HepG2 (cell line): ENCODE results near the gene MSI2. TPM values are rescaled to one million over a fixed set of nuclear protein-coding genes. Genes with fewer than 3 reads are reported as not detected.

Experiments
- E2F2 ChIP-seq: sonication (generic); formaldehyde crosslinking; IDR thresholded peaks from 2 replicates; pipeline ENCODE4 v1.4.0; 2020; ENCODE audit warnings: missing genetic modification reagents, borderline replicate concordance
- EP300 ChIP-seq, 3 experiments: sonication (generic) in 1 of 3; formaldehyde crosslinking in 1 of 3; IDR thresholded peaks; 2 replicates each; pipeline versions ENCODE4 v1.5.1 to v1.6.1; 2011 to 2020; ENCODE audit warnings: low read depth in 2 of 3, low read length in 2 of 3, borderline replicate concordance in 1 of 3, improper control_type of control experiment in 1 of 3, mild to moderate bottlenecking in 1 of 3, missing genetic modification reagents in 1 of 3, moderate library complexity in 1 of 3
- HHEX ChIP-seq: IDR thresholded peaks from 2 replicates; pipeline ENCODE4 v1.6.1; 2016; ENCODE audit warnings: control low read depth
- HNRNPUL1 ChIP-seq: fragments of 200-400 bp; formaldehyde crosslinking; IDR thresholded peaks from 2 replicates; pipeline ENCODE4 v1.6.1; 2017; ENCODE audit warnings: low read depth, mild to moderate bottlenecking, low read length, moderate library complexity
- HOXA5 ChIP-seq: sonication (generic); formaldehyde crosslinking; IDR thresholded peaks from 2 replicates; pipeline ENCODE4 v1.4.0; 2020; ENCODE audit warnings: missing genetic modification reagents
- JARID2 ChIP-seq: sonication (generic); formaldehyde crosslinking; IDR thresholded peaks from 2 replicates; pipeline ENCODE4 v1.8.1; 2023; ENCODE audit warnings: missing genetic modification reagents, inconsistent platforms; ENCODE audit not compliant: insufficient replicate concordance
- KDM2A ChIP-seq: sonication (generic); formaldehyde crosslinking; IDR thresholded peaks from 2 replicates; pipeline ENCODE4 v1.4.0; 2020; ENCODE audit warnings: low read depth, missing genetic modification reagents, borderline replicate concordance
- KLF11 ChIP-seq: IDR thresholded peaks from 2 replicates; pipeline ENCODE4 v1.6.1; 2016; ENCODE audit warnings: missing compliant biosample characterization
- MAX ChIP-seq: IDR thresholded peaks from 2 replicates; pipeline ENCODE4 v1.6.1; 2012; ENCODE audit warnings: inconsistent platforms
- MEF2D ChIP-seq: sonication (generic); formaldehyde crosslinking; IDR thresholded peaks from 2 replicates; pipeline ENCODE4 v1.5.1; 2020; ENCODE audit warnings: mild to moderate bottlenecking, missing genetic modification reagents
- NR2C2 ChIP-seq: sonication (generic); formaldehyde crosslinking; IDR thresholded peaks from 2 replicates; pipeline ENCODE4 v1.4.0; 2020; ENCODE audit warnings: missing genetic modification reagents, mild to moderate bottlenecking, moderate library complexity, borderline replicate concordance
- NR2F1 ChIP-seq, 2 experiments: fragments of 450-650 bp in 1 of 2; formaldehyde crosslinking in 1 of 2; IDR thresholded peaks; 2 replicates each; pipeline versions ENCODE4 v1.5.0 to v1.6.1; 2016 to 2020; ENCODE audit warnings: mild to moderate bottlenecking in 1 of 2, missing compliant biosample characterization in 1 of 2, missing genetic modification reagents in 1 of 2, moderate library complexity in 1 of 2
- PHF20 ChIP-seq: sonication (generic); formaldehyde crosslinking; IDR thresholded peaks from 2 replicates; pipeline ENCODE4 v1.5.0; 2020; ENCODE audit warnings: mild to moderate bottlenecking, missing genetic modification reagents
- RBM22 ChIP-seq: fragments of 200-400 bp; formaldehyde crosslinking; optimal IDR thresholded peaks from 2 replicates; pipeline ENCODE3; 2017; ENCODE audit warnings: mild to moderate bottlenecking, low read length, moderate library complexity
- RXRA ChIP-seq: sonication (generic); formaldehyde crosslinking; IDR thresholded peaks from 2 replicates; pipeline ENCODE4 v1.5.1; 2020; ENCODE audit warnings: missing genetic modification reagents
- SIX4 ChIP-seq: sonication (generic); formaldehyde crosslinking; IDR thresholded peaks from 2 replicates; pipeline ENCODE4 v1.4.0; 2020; ENCODE audit warnings: missing genetic modification reagents
- TGIF2 ChIP-seq: IDR thresholded peaks from 2 replicates; pipeline ENCODE4 v1.6.1; 2016; ENCODE audit warnings: control low read depth, missing compliant biosample characterization
- XRCC5 ChIP-seq: fragments of 200-400 bp; formaldehyde crosslinking; optimal IDR thresholded peaks from 2 replicates; pipeline ENCODE3; 2017; ENCODE audit warnings: mild to moderate bottlenecking, low read length
- ZFP37 ChIP-seq: sonication (generic); formaldehyde crosslinking; IDR thresholded peaks from 2 replicates; pipeline ENCODE4 v1.4.0; 2020; ENCODE audit warnings: missing genetic modification reagents, borderline replicate concordance
- ZNF646 ChIP-seq: sonication (generic); formaldehyde crosslinking; IDR thresholded peaks from 2 replicates; pipeline ENCODE4 v1.9.0; 2021; ENCODE audit warnings: mild to moderate bottlenecking, missing genetic modification reagents
- ZNF678 ChIP-seq: sonication (generic); formaldehyde crosslinking; IDR thresholded peaks from 2 replicates; pipeline ENCODE4 v1.4.0; 2020; ENCODE audit warnings: mild to moderate bottlenecking, missing genetic modification reagents
- ZNF713 ChIP-seq: sonication (generic); formaldehyde crosslinking; IDR thresholded peaks from 2 replicates; pipeline ENCODE4 v1.4.0; 2020; ENCODE audit warnings: mild to moderate bottlenecking, missing genetic modification reagents
- polyA plus RNA-seq, 8 experiments: library from polyadenylated mRNA; depleted of rRNA in 3 of 8; stranded (reverse) in 7 of 8; unstranded in 1 of 8; fragments of >200 nt; fragmentation: Illumina TruSeq in 4 of 8; extraction: Trizol in 4 of 8; gene quantifications; 2 replicates each; pipeline versions ENCODE4 v1.2.1 to v1.2.3, GENCODE V29; 2011 to 2016; ENCODE audit warnings: low read depth in 4 of 8, missing spikeins in 1 of 8, mixed read lengths in 1 of 8; ENCODE audit not compliant: insufficient read depth in 1 of 8
- total RNA-seq, 5 experiments: library from RNA; depleted of rRNA; stranded (reverse); fragments of >200 nt; fragmentation: Illumina TruSeq; extraction: Trizol; gene quantifications; 2 replicates each; pipeline ENCODE4 v1.2.3, GENCODE V29; 2016; ENCODE audit warnings: low read depth in 1 of 5

Gene MSI2
- total and polyA plus RNA-seq, 2 of the 13 experiments (the other 11 are each of a cell fraction or from before 2014, with no cell fraction given): 77.5 to 78.4 TPM

GRCh38 chr17:57537524-57538410, 281.4 kb downstream of the MSI2 start (continued):
- TF ChIP-seq RXRA (peak; percentile 51; the same call in 1 of the 2 replicates), KLF11 (CRISPR knock-in tag) (no peak), NR2C2 (CRISPR knock-in tag) (peak; percentile 88; the same call in 1 of the 2 replicates), ZNF678 (no peak), E2F2 (CRISPR knock-in tag) (no peak), ZNF713 (CRISPR knock-in tag) (0 out of 2 replicates have a peak, but pooled peaks have one; percentile 52), EP300 (IDR thresholded peaks at IDR 0.05; ENCODE audit: low read depth in 2 of 2, low read length in 2 of 2) (peak in 1 of 2 experiments; percentile 67; a peak in 2 of 4 replicates), EP300 (CRISPR knock-in tag; IDR thresholded peaks at IDR 0.05; ENCODE audit: borderline replicate concordance) (no peak), MEF2D (CRISPR knock-in tag) (no peak), HOXA5 (no peak), ZFP37 (no peak), HHEX (CRISPR knock-in tag) (no peak), PHF20 (CRISPR knock-in tag) (peak; percentile 22; the same call in 1 of the 2 replicates), TGIF2 (no peak), MAX (0 out of 2 replicates have a peak, but pooled peaks have one; percentile 19), RBM22 (peak; percentile 64), KDM2A (CRISPR knock-in tag) (no peak), SIX4 (CRISPR knock-in tag) (no peak), NR2F1 (CRISPR knock-in tag; IDR thresholded peaks at IDR 0.05) (peak; percentile 51 to 80), XRCC5 (peak; percentile 62), JARID2 (CRISPR knock-in tag) (no peak), ZNF646 (peak; percentile 44; the same call in 1 of the 2 replicates), HNRNPUL1 (no peak)
